Trophoblast cell (in vitro differentiated cells and primary cell): ENCODE data around the gene PFKFB3.
"Not testable (repeated sequence)": the region's sequence is repeated elsewhere in the genome, so short reads cannot be mapped to it uniquely, and the experiment has no call there.

Experiments
- DNase-seq, 2 donors: peaks; one replicate each; pipeline ENCODE4 v3.0.0-alpha.2; 2016
- H2AFZ ChIP-seq: 2 replicates; pipeline ENCODE4 v1.6.1; 2013; ENCODE audit warnings: low read length, moderate library complexity, mild to moderate bottlenecking; ENCODE audit not compliant: insufficient read depth, poor library complexity
- H2AK5ac ChIP-seq: 2 replicates; pipeline ENCODE4 v1.6.1; 2013; ENCODE audit warnings: mild to moderate bottlenecking, low read length
- H2BK120ac ChIP-seq: 2 replicates; pipeline ENCODE4 v1.6.1; 2013; ENCODE audit warnings: low read length, mild to moderate bottlenecking, moderate library complexity; ENCODE audit not compliant: insufficient read depth, poor library complexity
- H2BK12ac ChIP-seq: 2 replicates; pipeline ENCODE4 v1.6.1; 2013; ENCODE audit warnings: mild to moderate bottlenecking, low read length, moderate library complexity
- H2BK5ac ChIP-seq: 2 replicates; pipeline ENCODE4 v1.6.1; 2013; ENCODE audit warnings: low read length, low read depth, moderate library complexity, mild to moderate bottlenecking; ENCODE audit not compliant: poor library complexity
- H3K14ac ChIP-seq: 2 replicates; pipeline ENCODE4 v1.6.1; 2013; ENCODE audit warnings: mild to moderate bottlenecking, low read length
- H3K18ac ChIP-seq: 2 replicates; pipeline ENCODE4 v1.6.1; 2013; ENCODE audit warnings: mild to moderate bottlenecking, low read length
- H3K23ac ChIP-seq: 2 replicates; pipeline ENCODE4 v1.6.1; 2013; ENCODE audit warnings: low read length
- H3K27ac ChIP-seq: 2 replicates; pipeline ENCODE4 v1.5.1; 2013; ENCODE audit warnings: low read depth, mild to moderate bottlenecking, inconsistent platforms, low read length, moderate library complexity
- H3K27me3 ChIP-seq: 2 replicates; pipeline ENCODE4 v1.6.1; 2013; ENCODE audit warnings: inconsistent platforms, mild to moderate bottlenecking, low read length, moderate library complexity; ENCODE audit not compliant: insufficient read depth
- H3K36me3 ChIP-seq, 2 experiments: 1 replicate in 1 of 2; 2 replicates in 1 of 2; pipeline ENCODE4 v1.6.1; 2013; ENCODE audit warnings: low read length in 2 of 2, mild to moderate bottlenecking in 2 of 2, moderate library complexity in 1 of 2; ENCODE audit not compliant: insufficient read depth in 2 of 2, control insufficient read depth in 1 of 2
- H3K4ac ChIP-seq: 2 replicates; pipeline ENCODE4 v1.6.1; 2013; ENCODE audit warnings: low read depth, mild to moderate bottlenecking, low read length, moderate library complexity
- H3K4me1 ChIP-seq, 2 experiments: 1 replicate in 1 of 2; 2 replicates in 1 of 2; pipeline ENCODE4 v1.6.1; 2013; ENCODE audit warnings: low read length in 2 of 2, mild to moderate bottlenecking in 2 of 2, moderate library complexity in 1 of 2; ENCODE audit not compliant: insufficient read depth in 2 of 2, control insufficient read depth in 1 of 2
- H3K4me2 ChIP-seq: 2 replicates; pipeline ENCODE4 v1.6.1; 2013; ENCODE audit warnings: inconsistent platforms, mild to moderate bottlenecking, low read length, moderate library complexity
- H3K4me3 ChIP-seq: 2 replicates; pipeline ENCODE4 v1.5.1; 2013; ENCODE audit warnings: mild to moderate bottlenecking, low read depth, low read length, inconsistent platforms
- H3K79me1 ChIP-seq: one replicate; pipeline ENCODE4 v1.6.1; 2013; ENCODE audit warnings: low read length
- H3K79me2 ChIP-seq: 2 replicates; pipeline ENCODE4 v1.6.1; 2013; ENCODE audit warnings: low read length, mild to moderate bottlenecking; ENCODE audit not compliant: control insufficient read depth, insufficient read depth, poor library complexity
- H3K9ac ChIP-seq: 2 replicates; pipeline ENCODE4 v1.6.1; 2013; ENCODE audit warnings: mild to moderate bottlenecking, low read length
- H3K9me3 ChIP-seq: 2 replicates; pipeline ENCODE4 v1.6.1; 2013; ENCODE audit warnings: low read depth, mild to moderate bottlenecking, control low read depth, inconsistent platforms, low read length; ENCODE audit not compliant: insufficient read depth
- H4K12ac ChIP-seq: 2 replicates; pipeline ENCODE4 v1.6.1; 2013; ENCODE audit warnings: low read depth, mild to moderate bottlenecking, low read length, moderate library complexity
- H4K8ac ChIP-seq: 2 replicates; pipeline ENCODE4 v1.6.1; 2013; ENCODE audit warnings: low read depth, mild to moderate bottlenecking, low read length, moderate library complexity
- H4K91ac ChIP-seq: one replicate; pipeline ENCODE4 v1.6.1; 2013; ENCODE audit warnings: low read depth, mild to moderate bottlenecking, low read length, moderate library complexity
- WGBS: extraction: QIAGEN DNeasy Blood & Tissue Kit; methylation state at CpG from one replicate; pipeline ENCODE4 v1.1.7; 2013; ENCODE audit warnings: missing lambda C conversion rate; ENCODE audit not compliant: insufficient read length, insufficient coverage; ENCODE audit errors: extremely low coverage; 5-methylcytosine and 5-hydroxymethylcytosine counted together

Gene PFKFB3

GRCh38 chr10:6204341-6205191 is 1.8 kb downstream of the PFKFB3 start:
- Histone ChIP-seq H3K9ac (peak overlapping the region; percentile 85), H3K79me1 (peaks cover 18% of the 10 kb centered on the region), H4K12ac (no peak overlapping the region), H2BK5ac (peak overlapping the region; percentile 41), H2BK12ac (peak overlapping the region; percentile 16), H3K27me3 (no peaks in the 10 kb centered on the region), H3K79me2 (peaks cover 20% of the 10 kb centered on the region), H3K23ac (no peak overlapping the region), H3K18ac (peak overlapping the region; percentile 83), H3K36me3 (peaks cover 4 to 5% of the 10 kb centered on the region in 2 experiments), H2BK120ac (no peak overlapping the region), H3K9me3 (peaks cover 2% of the 10 kb centered on the region), H4K8ac (peak overlapping the region; percentile 20), H3K14ac (peak overlapping the region; percentile 48), H3K4me1 (peaks cover 13 to 24% of the 10 kb centered on the region in 2 experiments), H3K27ac (no peak overlapping the region), H3K4ac (peak overlapping the region; percentile 90), H3K4me2 (peak overlapping the region; percentile 92), H3K4me3 (peak overlapping the region; percentile 97), H4K91ac (peak overlapping the region; percentile 45), H2AK5ac (peak overlapping the region; percentile 42), H2AFZ (peak overlapping the region; percentile 24)
- no peak for DNase-seq
- WGBS = no CpG with 5 or more reads among the region's 24 CpGs

GRCh38 chr10:6206486-6206885 is 3.8 kb downstream of the PFKFB3 start:
- H2BK5ac ChIP-seq, H3K4me2 ChIP-seq, H3K9ac ChIP-seq, H2AK5ac ChIP-seq, H3K27ac ChIP-seq, H4K8ac ChIP-seq, H3K9me3 ChIP-seq, H3K27me3 ChIP-seq, H3K14ac ChIP-seq, H3K36me3 ChIP-seq, H4K91ac ChIP-seq, H2BK12ac ChIP-seq, DNase-seq, H3K23ac ChIP-seq, H2BK120ac ChIP-seq, H3K4me3 ChIP-seq, H2AFZ ChIP-seq, H3K4ac ChIP-seq, H3K18ac ChIP-seq, H4K12ac ChIP-seq: not testable (repeated sequence)
- peaks cover 23% of the 10 kb centered on the region for H3K79me2 ChIP-seq
- peaks cover 15% of the 10 kb centered on the region for H3K79me1 ChIP-seq
- no CpG with 5 or more reads among the region's 29 CpGs for WGBS
- H3K4me1 ChIP-seq = peaks cover 10 to 21% of the 10 kb centered on the region in 2 experiments

- H3K27me3 ChIP-seq = no peaks in the 10 kb centered on the region
- peaks cover 27% of the 10 kb centered on the region for H3K79me2 ChIP-seq
- H2AK5ac ChIP-seq = no peak overlapping the region
- H2BK12ac ChIP-seq = no peak overlapping the region
- H3K9me3 ChIP-seq = no peaks in the 10 kb centered on the region
- H3K36me3 ChIP-seq = peaks cover 12 to 13% of the 10 kb centered on the region in 2 experiments
- no peak overlapping the region for H3K4me3 ChIP-seq
- no peak overlapping the region for H3K9ac ChIP-seq
- no peak overlapping the region for H3K18ac ChIP-seq
- H3K23ac ChIP-seq = no peak overlapping the region
- H3K4ac ChIP-seq = no peak overlapping the region
- peaks cover 2 to 20% of the 10 kb centered on the region in 2 experiments for H3K4me1 ChIP-seq
- H2BK5ac ChIP-seq = no peak overlapping the region
- no peak overlapping the region for H3K4me2 ChIP-seq
- H2AFZ ChIP-seq = no peak overlapping the region
- no peak for DNase-seq
- no peak overlapping the region for H4K8ac ChIP-seq
- H3K27ac ChIP-seq = no peak overlapping the region
- no CpG with 5 or more reads among the region's 4 CpGs for WGBS
- no peak overlapping the region for H4K12ac ChIP-seq
- H4K91ac ChIP-seq = no peak overlapping the region
- H3K79me1 ChIP-seq = peaks cover 12% of the 10 kb centered on the region
- H3K14ac ChIP-seq = no peak overlapping the region
- no peak overlapping the region for H2BK120ac ChIP-seq
Observed at GRCh38 chr10:6207658-6208057, 4.9 kb downstream of the PFKFB3 start.

GRCh38 chr10:6208799-6209235 is 6.1 kb downstream of the PFKFB3 start:
- Histone ChIP-seq H4K12ac (no peak overlapping the region), H3K27ac (no peak overlapping the region), H3K79me1 (peaks cover 7% of the 10 kb centered on the region), H4K8ac (no peak overlapping the region), H2BK12ac (no peak overlapping the region), H3K9ac (no peak overlapping the region), H2BK5ac (no peak overlapping the region), H2BK120ac (no peak overlapping the region), H3K4me2 (no peak overlapping the region), H3K14ac (no peak overlapping the region), H2AFZ (no peak overlapping the region), H3K9me3 (no peaks in the 10 kb centered on the region), H4K91ac (no peak overlapping the region), H3K4ac (peak overlapping the region; percentile 34), H3K4me1 (peaks cover 7 to 24% of the 10 kb centered on the region in 2 experiments), H2AK5ac (no peak overlapping the region), H3K27me3 (no peaks in the 10 kb centered on the region), H3K18ac (no peak overlapping the region), H3K23ac (no peak overlapping the region), H3K4me3 (no peak overlapping the region), H3K79me2 (peaks cover 22% of the 10 kb centered on the region), H3K36me3 (peaks cover 21 to 23% of the 10 kb centered on the region in 2 experiments)
- no CpG with 5 or more reads among the region's 12 CpGs for WGBS
- no peak for DNase-seq
